HepG2 (cell line): ENCODE measurements around the gene TGM1. TPM values are rescaled to one million over a fixed set of nuclear protein-coding genes. Genes with fewer than 3 reads are reported as not detected.
A peak's percentile ranks its signal among the peaks of the same experiment; 100 is the strongest.

Source experiments
- AFF4 ChIP-seq: sonication (generic); formaldehyde crosslinking; IDR thresholded peaks from 2 replicates; pipeline ENCODE4 v1.4.0; 2020; ENCODE audit warnings: missing genetic modification reagents
- ATF3 ChIP-seq: sonication (generic); formaldehyde crosslinking; IDR thresholded peaks from 2 replicates; pipeline ENCODE4 v1.4.0; 2020; ENCODE audit warnings: missing genetic modification reagents
- GLMP ChIP-seq: sonication (generic); formaldehyde crosslinking; IDR thresholded peaks from 2 replicates; pipeline ENCODE4 v1.9.0; 2021; ENCODE audit warnings: missing genetic modification reagents, mild to moderate bottlenecking, borderline replicate concordance
- GRHL1 ChIP-seq: sonication (generic); formaldehyde crosslinking; conservative IDR thresholded peaks from 2 replicates; pipeline ENCODE4 v1.8.0; 2022; ENCODE audit warnings: missing genetic modification reagents
- HDAC1 ChIP-seq: sonication (generic); formaldehyde crosslinking; IDR thresholded peaks from 2 replicates; pipeline ENCODE4 v1.5.1; 2020; ENCODE audit warnings: mild to moderate bottlenecking, missing genetic modification reagents
- IKZF1 ChIP-seq: fragments of 450-650 bp; IDR thresholded peaks from 2 replicates; pipeline ENCODE4 v1.7.1; 2016
- KDM1A ChIP-seq: IDR thresholded peaks from 2 replicates; pipeline ENCODE4 v1.6.1; 2016; ENCODE audit warnings: missing compliant biosample characterization
- MLXIP ChIP-seq: sonication (generic); formaldehyde crosslinking; IDR thresholded peaks from 2 replicates; pipeline ENCODE4 v1.9.0; 2021; ENCODE audit warnings: missing genetic modification reagents, borderline replicate concordance
- NCOA2 ChIP-seq: sonication (generic); formaldehyde crosslinking; IDR thresholded peaks from 2 replicates; pipeline ENCODE4 v1.8.0; 2022; ENCODE audit warnings: inconsistent platforms
- POLR2G ChIP-seq: fragments of 200-400 bp; formaldehyde crosslinking; IDR thresholded peaks from 2 replicates; pipeline ENCODE4 v1.6.1; 2018; ENCODE audit warnings: mild to moderate bottlenecking, low read depth, low read length, moderate library complexity
- REL ChIP-seq: sonication (generic); formaldehyde crosslinking; conservative IDR thresholded peaks from 2 replicates; pipeline ENCODE4 v1.8.0; 2022; ENCODE audit warnings: mild to moderate bottlenecking, missing genetic modification reagents, moderate library complexity
- SMYD3 ChIP-seq: sonication (generic); formaldehyde crosslinking; IDR thresholded peaks from 2 replicates; pipeline ENCODE4 v1.8.1; 2023; ENCODE audit warnings: mild to moderate bottlenecking, missing genetic modification reagents
- TRIM24 ChIP-seq: sonication (generic); formaldehyde crosslinking; IDR thresholded peaks from 2 replicates; pipeline ENCODE4 v1.8.0; 2022; ENCODE audit warnings: mild to moderate bottlenecking, missing genetic modification reagents
- ZMAT3 ChIP-seq: sonication (generic); formaldehyde crosslinking; conservative IDR thresholded peaks from 2 replicates; pipeline ENCODE4 v1.7.0; 2021; ENCODE audit warnings: missing genetic modification reagents
- ZNF205 ChIP-seq: IDR thresholded peaks from 2 replicates; pipeline ENCODE4 v1.6.1; 2018; ENCODE audit warnings: missing biosample characterization, missing genetic modification reagents
- ZNF280B ChIP-seq: sonication (generic); formaldehyde crosslinking; IDR thresholded peaks from 2 replicates; pipeline ENCODE4 v1.5.0; 2020; ENCODE audit warnings: missing genetic modification reagents, mild to moderate bottlenecking, borderline replicate concordance
- ZNF782 ChIP-seq: sonication (generic); formaldehyde crosslinking; IDR thresholded peaks from 2 replicates; pipeline ENCODE4 v1.4.0; 2020; ENCODE audit warnings: missing genetic modification reagents, mild to moderate bottlenecking, borderline replicate concordance
- ZNF878 ChIP-seq: sonication (generic); formaldehyde crosslinking; IDR thresholded peaks from 2 replicates; pipeline ENCODE4 v1.8.1; 2023; ENCODE audit warnings: mild to moderate bottlenecking, missing genetic modification reagents, moderate library complexity
- polyA plus RNA-seq, 8 experiments: library from polyadenylated mRNA; depleted of rRNA in 3 of 8; stranded (reverse) in 7 of 8; unstranded in 1 of 8; fragments of >200 nt; fragmentation: Illumina TruSeq in 4 of 8; extraction: Trizol in 4 of 8; gene quantifications; 2 replicates each; pipeline versions ENCODE4 v1.2.1 to v1.2.3, GENCODE V29; 2011 to 2016; ENCODE audit warnings: low read depth in 4 of 8, missing spikeins in 1 of 8, mixed read lengths in 1 of 8; ENCODE audit not compliant: insufficient read depth in 1 of 8
- total RNA-seq, 5 experiments: library from RNA; depleted of rRNA; stranded (reverse); fragments of >200 nt; fragmentation: Illumina TruSeq; extraction: Trizol; gene quantifications; 2 replicates each; pipeline ENCODE4 v1.2.3, GENCODE V29; 2016; ENCODE audit warnings: low read depth in 1 of 5

TGM1 gene
- total and polyA plus RNA-seq, 2 of the 13 experiments (the other 11 are each of a cell fraction or from before 2014, with no cell fraction given) = 3.2 to 10.6 TPM

GRCh38 chr14:24271134-24271833 is 8.3 kb upstream of the TGM1 start, which contains the start of gene RABGGTA (continued):
- TF ChIP-seq AFF4 (peak; percentile 90; the same call in 1 of the 2 replicates), GRHL1 (no peak), POLR2G (peak; percentile 100), HDAC1 (peak; percentile 99), GLMP (CRISPR knock-in tag) (no peak), MLXIP (peak; percentile 90), ZNF280B (CRISPR knock-in tag) (peak; percentile 99), TRIM24 (no peak), KDM1A (CRISPR knock-in tag) (peak; percentile 74; the same call in 1 of the 2 replicates), SMYD3 (CRISPR knock-in tag) (peak; percentile 100), NCOA2 (CRISPR knock-in tag) (peak; percentile 77), REL (CRISPR knock-in tag) (peak; percentile 98), ZNF205 (CRISPR knock-in tag) (peak; percentile 95), ZNF782 (CRISPR knock-in tag) (peak; percentile 98; the same call in 1 of the 2 replicates), ZNF878 (CRISPR knock-in tag) (peak; percentile 98), ZMAT3 (CRISPR knock-in tag) (peak; percentile 100), ATF3 (CRISPR knock-in tag) (peak; percentile 86), IKZF1 (no peak)
